Upper lobe of left lung (tissue), 4 donors: ENCODE measurements around the gene SERPINE1.

Experiments
- POLR2A ChIP-seq, 4 donors: fragments of 450-650 bp; IDR thresholded peaks; one replicate each; pipeline ENCODE4 v1.5.1; 2016 to 2017; ENCODE audit warnings: antibody characterized with exemption in 4 of 4, mild to moderate bottlenecking in 2 of 4
- POLR2AphosphoS5 ChIP-seq, 2 donors: sonication (generic); formaldehyde crosslinking; IDR thresholded peaks; one replicate each; pipeline ENCODE4 v1.5.1; 2017; ENCODE audit warnings: antibody characterized with exemption in 2 of 2
- TF ChIP-seq, protein P1 (sequence below), 6 experiments: fragments of 450-650 bp in 4 of 6; fragments of 200-600 bp in 2 of 6; sonication (generic) in 2 of 6; IDR thresholded peaks; one replicate each; pipeline ENCODE4 v1.5.1; 2016 to 2019; ENCODE audit warnings: antibody characterized with exemption in 6 of 6

DNA sequence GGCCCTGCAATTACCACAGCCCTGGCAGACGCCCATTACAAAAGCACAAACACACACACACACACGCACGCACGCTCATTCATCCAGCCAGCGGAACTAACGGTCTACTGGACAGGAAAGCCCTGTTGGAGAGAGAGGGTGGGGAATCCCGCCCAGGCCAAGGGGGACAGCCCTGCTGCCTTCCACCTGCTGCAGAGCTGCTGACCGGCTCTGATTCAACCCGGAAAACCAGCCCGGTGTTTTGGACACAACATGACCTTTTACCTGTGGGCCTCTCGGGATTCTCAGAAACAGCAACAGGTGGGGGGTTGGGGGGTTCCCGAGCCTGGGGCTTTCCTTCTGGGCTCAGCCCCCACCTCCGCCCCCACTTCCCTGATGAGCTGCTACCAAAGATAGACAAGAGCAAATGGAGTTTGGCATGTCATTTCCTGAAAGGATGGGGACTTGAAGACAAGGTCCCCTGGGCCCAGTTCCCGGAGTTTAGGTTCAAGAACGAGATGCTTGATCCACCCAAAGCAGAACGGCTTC, 18.5 kb upstream of the SERPINE1 start:
- peak; percentile 57 to 69 for TF ChIP-seq POLR2AphosphoS5 (IDR thresholded peaks at IDR 0.05)
- TF ChIP-seq, protein P1, sequence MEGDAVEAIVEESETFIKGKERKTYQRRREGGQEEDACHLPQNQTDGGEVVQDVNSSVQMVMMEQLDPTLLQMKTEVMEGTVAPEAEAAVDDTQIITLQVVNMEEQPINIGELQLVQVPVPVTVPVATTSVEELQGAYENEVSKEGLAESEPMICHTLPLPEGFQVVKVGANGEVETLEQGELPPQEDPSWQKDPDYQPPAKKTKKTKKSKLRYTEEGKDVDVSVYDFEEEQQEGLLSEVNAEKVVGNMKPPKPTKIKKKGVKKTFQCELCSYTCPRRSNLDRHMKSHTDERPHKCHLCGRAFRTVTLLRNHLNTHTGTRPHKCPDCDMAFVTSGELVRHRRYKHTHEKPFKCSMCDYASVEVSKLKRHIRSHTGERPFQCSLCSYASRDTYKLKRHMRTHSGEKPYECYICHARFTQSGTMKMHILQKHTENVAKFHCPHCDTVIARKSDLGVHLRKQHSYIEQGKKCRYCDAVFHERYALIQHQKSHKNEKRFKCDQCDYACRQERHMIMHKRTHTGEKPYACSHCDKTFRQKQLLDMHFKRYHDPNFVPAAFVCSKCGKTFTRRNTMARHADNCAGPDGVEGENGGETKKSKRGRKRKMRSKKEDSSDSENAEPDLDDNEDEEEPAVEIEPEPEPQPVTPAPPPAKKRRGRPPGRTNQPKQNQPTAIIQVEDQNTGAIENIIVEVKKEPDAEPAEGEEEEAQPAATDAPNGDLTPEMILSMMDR (IDR thresholded peaks at IDR 0.05) = no peak
- TF ChIP-seq POLR2A (IDR thresholded peaks at IDR 0.05) = no peak
